Measurements from ENCODE around the gene NDUFAB1. TPM values are rescaled to one million over a fixed set of nuclear protein-coding genes. Genes with fewer than 3 reads are reported as not detected.

The NDUFAB1 gene
- total and polyA plus RNA-seq, 2 of the 13 experiments (the other 11 are each of a cell fraction or from before 2014, with no cell fraction given), result 221 to 601 TPM

GRCh38 chr16:23561586-23561985, 34.5 kb downstream of the NDUFAB1 start:
- no peak overlapping the region for H3K9ac ChIP-seq (ENCODE audit: insufficient read depth, low read depth, low read length)
- H3K4me1 ChIP-seq (ENCODE audit: insufficient read depth, low read length), result peaks cover 29% of the 10 kb centered on the region
- in situ Hi-C loops (cut with HindIII; ENCODE audit: extremely low pct_ligation_motif_present, low pct_unique_long_range_greater_than_20kb), result no loop called here
- CTCF ChIA-PET (ENCODE audit: low intra/inter-chr PET ratio, low total read pairs), result no interaction called here
- no peaks in the 10 kb centered on the region for H3K9me3 ChIP-seq (ENCODE audit: low read length)
- FAIRE-seq (no peak), DNase-seq (ENCODE audit: low spot score) (no peak), ATAC-seq (no peak)
- H3K79me2 ChIP-seq (ENCODE audit: insufficient read depth, low read length), result peaks cover 46% of the 10 kb centered on the region
- no peak overlapping the region for H2AFZ ChIP-seq (ENCODE audit: low read length)
- no TSS peak for BruUV-seq (replicated peaks)
- no peak overlapping the region for H3K4me2 ChIP-seq (ENCODE audit: low read depth, low read length)
- 92% methylated on average over 5 of the region's 5 CpGs for WGBS (ENCODE audit: low lambda C conversion rate)
- peaks cover 0 to 3% of the 10 kb centered on the region in 2 experiments; a peak in 1 of 5 replicates for H3K27me3 ChIP-seq (ENCODE audit: control insufficient read depth in 1 of 2, insufficient read depth in 2 of 2, low read length in 2 of 2)
- intact Hi-C loops (cut with micrococcal nuclease; ENCODE audit: unreplicated experiment), result no loop called here
- POLR2A ChIA-PET, result interaction anchor here (1.1 kb wide), 1 partner anchor 44 kb away, joined by 3 read pairs; no protein-coding TSS in a partner anchor
- no peak overlapping the region for H3K4me3 ChIP-seq (replicated peaks in 1 of 3; ENCODE audit: insufficient read depth in 1 of 3, low read depth in 2 of 3, low read length in 3 of 3)
- H4K20me1 ChIP-seq (ENCODE audit: insufficient read depth, low read length), result peaks cover 14% of the 10 kb centered on the region; the same call in 1 of the 2 replicates
- no peak overlapping the region for H3K27ac ChIP-seq (ENCODE audit: extremely low read length, insufficient read depth, low read length)
- H3K36me3 ChIP-seq (replicated peaks in 1 of 2; ENCODE audit: control insufficient read depth in 1 of 2, insufficient read depth in 2 of 2, low read length in 2 of 2), result peaks cover 43 to 75% of the 10 kb centered on the region in 2 experiments
- TF ChIP-seq ZSCAN21 (CRISPR knock-in tag; IDR thresholded peaks at IDR 0.05; ENCODE audit: borderline replicate concordance) (no peak), MLLT10 (CRISPR knock-in tag; IDR thresholded peaks at IDR 0.05) (no peak), ZNF552 (CRISPR knock-in tag; IDR thresholded peaks at IDR 0.05; ENCODE audit: borderline replicate concordance) (no peak), ATF3 (CRISPR knock-in tag; IDR thresholded peaks at IDR 0.05) (no peak), NPAS2 (CRISPR knock-in tag; IDR thresholded peaks at IDR 0.05; ENCODE audit: borderline replicate concordance) (no peak), FOXJ3 (CRISPR knock-in tag; IDR thresholded peaks at IDR 0.05; ENCODE audit: borderline replicate concordance) (no peak), NFIC (IDR thresholded peaks at IDR 0.05; ENCODE audit: low read length) (no peak), ZBTB4 (CRISPR knock-in tag; IDR thresholded peaks at IDR 0.05; ENCODE audit: borderline replicate concordance) (no peak), SMAD3 (CRISPR knock-in tag; IDR thresholded peaks at IDR 0.05) (no peak), ZNF574 (CRISPR knock-in tag; IDR thresholded peaks at IDR 0.05) (no peak), EZH2 (conservative IDR thresholded peaks at IDR 0.05; ENCODE audit: low read depth, low read length) (no peak), NCOA1 (CRISPR knock-in tag; IDR thresholded peaks at IDR 0.05) (no peak), ZBTB21 (CRISPR knock-in tag; IDR thresholded peaks at IDR 0.05) (no peak), ZNF20 (CRISPR knock-in tag; IDR thresholded peaks at IDR 0.05) (no peak), ZNF775 (CRISPR knock-in tag; IDR thresholded peaks at IDR 0.05; ENCODE audit: borderline replicate concordance) (no peak), IRF2 (CRISPR knock-in tag; IDR thresholded peaks at IDR 0.05) (no peak), YY1 (IDR thresholded peaks at IDR 0.05; ENCODE audit: insufficient read depth, insufficient replicate concordance, low read depth, low read length) (no peak)

All from HepG2 (cell line).